Tibial nerve (tissue), 4 donors: ENCODE results near the gene GCLM. TPM values are rescaled to one million over a fixed set of nuclear protein-coding genes. Genes with fewer than 3 reads are reported as not detected.
"Not testable (repeated sequence)": the region's sequence is repeated elsewhere in the genome, so short reads cannot be mapped to it uniquely, and the experiment has no call there.

Experiments used
- DNase-seq, 2 donors: peaks; one replicate each; pipeline ENCODE4 v3.0.0-alpha.2; 2019; ENCODE audit warnings: low spot score in 2 of 2
- H3K27ac ChIP-seq, 4 donors: fragments of 200-600 bp; sonication (generic) in 3 of 4; one replicate each; pipeline ENCODE4 v1.5.1; 2017 to 2019; ENCODE audit warnings: mild to moderate bottlenecking in 1 of 4
- H3K27me3 ChIP-seq, 2 donors: fragments of 200-600 bp; sonication (generic) in 1 of 2; one replicate each; pipeline versions ENCODE4 v1.5.1 to v1.6.0; 2017 to 2019
- H3K36me3 ChIP-seq, 3 donors: fragments of 200-600 bp; sonication (generic); one replicate each; pipeline ENCODE4 v1.5.1; 2018 to 2019
- H3K4me1 ChIP-seq, 4 donors: fragments of 200-600 bp; sonication (generic) in 3 of 4; one replicate each; pipeline ENCODE4 v1.5.1; 2017 to 2019
- H3K4me3 ChIP-seq, 4 donors: fragments of 200-600 bp; sonication (generic) in 3 of 4; one replicate each; pipeline ENCODE4 v1.5.1; 2017 to 2019; ENCODE audit warnings: mild to moderate bottlenecking in 1 of 4, moderate library complexity in 1 of 4
- H3K9me3 ChIP-seq, 4 donors: fragments of 200-600 bp; sonication (generic) in 3 of 4; one replicate each; pipeline ENCODE4 v1.5.1; 2017 to 2019
- EP300 ChIP-seq, 2 donors: sonication (generic); formaldehyde crosslinking; IDR thresholded peaks; one replicate each; pipeline ENCODE4 v1.6.1; 2017; ENCODE audit warnings: antibody characterized with exemption in 2 of 2, mild to moderate bottlenecking in 1 of 2
- POLR2A ChIP-seq, 2 donors: fragments of 450-650 bp; IDR thresholded peaks; one replicate each; pipeline ENCODE4 v1.6.1; 2017; ENCODE audit warnings: antibody characterized with exemption in 2 of 2, mild to moderate bottlenecking in 2 of 2, moderate library complexity in 2 of 2
- WGBS, 2 donors: methylation state at CpG; one replicate each; pipeline ENCODE4 v1.1.5; 2018; 5-methylcytosine and 5-hydroxymethylcytosine counted together
- total RNA-seq, 4 donors: library from RNA; depleted of rRNA; stranded (reverse); fragments of >200 nt; gene quantifications; one replicate each; pipeline ENCODE4 v1.1.0, GENCODE V29; 2016
- TF ChIP-seq, protein P1 (sequence below), 5 experiments: fragments of 200-600 bp in 3 of 5; fragments of 450-650 bp in 2 of 5; sonication (generic) in 3 of 5; IDR thresholded peaks; one replicate each; pipeline ENCODE4 v1.5.1; 2016 to 2019; ENCODE audit warnings: antibody characterized with exemption in 5 of 5, mild to moderate bottlenecking in 3 of 5, moderate library complexity in 2 of 5

The GCLM gene
- total RNA-seq, 4 donors from 2014 or later, result 13.1 to 36.3 (median 19.1) TPM

DNA sequence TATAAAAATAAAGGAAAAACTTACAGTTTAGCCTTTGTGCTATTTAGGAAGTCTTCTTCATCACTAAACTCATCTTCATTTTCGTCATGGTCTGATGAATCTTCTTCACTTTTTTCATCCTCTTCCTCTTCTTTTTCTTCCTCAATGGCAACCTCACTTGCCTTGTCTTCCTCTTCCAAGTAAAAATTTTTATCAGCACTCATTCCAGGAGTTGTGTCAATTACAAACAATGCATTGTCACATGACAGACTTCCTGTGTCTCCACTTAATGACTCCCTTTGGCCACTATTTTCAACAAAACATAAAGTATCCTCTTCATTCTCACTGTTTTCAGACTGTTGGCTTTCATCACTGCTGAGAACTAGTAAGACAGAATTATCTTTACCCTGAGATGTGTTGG, 33.0 kb downstream of the GCLM start:
- H3K9me3 ChIP-seq, result no peaks in the 10 kb centered on the region
- peaks cover 0 to 32% (median 13%) of the 10 kb centered on the region in 4 donors for H3K4me1 ChIP-seq
- no peak for DNase-seq
- H3K27ac ChIP-seq, result no peak overlapping the region
- H3K36me3 ChIP-seq, result peaks cover 4 to 63% (median 25%) of the 10 kb centered on the region in 3 donors
- TF ChIP-seq, protein P1, sequence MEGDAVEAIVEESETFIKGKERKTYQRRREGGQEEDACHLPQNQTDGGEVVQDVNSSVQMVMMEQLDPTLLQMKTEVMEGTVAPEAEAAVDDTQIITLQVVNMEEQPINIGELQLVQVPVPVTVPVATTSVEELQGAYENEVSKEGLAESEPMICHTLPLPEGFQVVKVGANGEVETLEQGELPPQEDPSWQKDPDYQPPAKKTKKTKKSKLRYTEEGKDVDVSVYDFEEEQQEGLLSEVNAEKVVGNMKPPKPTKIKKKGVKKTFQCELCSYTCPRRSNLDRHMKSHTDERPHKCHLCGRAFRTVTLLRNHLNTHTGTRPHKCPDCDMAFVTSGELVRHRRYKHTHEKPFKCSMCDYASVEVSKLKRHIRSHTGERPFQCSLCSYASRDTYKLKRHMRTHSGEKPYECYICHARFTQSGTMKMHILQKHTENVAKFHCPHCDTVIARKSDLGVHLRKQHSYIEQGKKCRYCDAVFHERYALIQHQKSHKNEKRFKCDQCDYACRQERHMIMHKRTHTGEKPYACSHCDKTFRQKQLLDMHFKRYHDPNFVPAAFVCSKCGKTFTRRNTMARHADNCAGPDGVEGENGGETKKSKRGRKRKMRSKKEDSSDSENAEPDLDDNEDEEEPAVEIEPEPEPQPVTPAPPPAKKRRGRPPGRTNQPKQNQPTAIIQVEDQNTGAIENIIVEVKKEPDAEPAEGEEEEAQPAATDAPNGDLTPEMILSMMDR (IDR thresholded peaks at IDR 0.05), result no peak
- TF ChIP-seq POLR2A (IDR thresholded peaks at IDR 0.05) (no peak), EP300 (IDR thresholded peaks at IDR 0.05) (no peak)
- 63 to 74% methylated on average over 1 of the region's 1 CpG for WGBS, 2 donors
- no peak overlapping the region for H3K4me3 ChIP-seq
- H3K27me3 ChIP-seq, result no peaks in the 10 kb centered on the region

DNA sequence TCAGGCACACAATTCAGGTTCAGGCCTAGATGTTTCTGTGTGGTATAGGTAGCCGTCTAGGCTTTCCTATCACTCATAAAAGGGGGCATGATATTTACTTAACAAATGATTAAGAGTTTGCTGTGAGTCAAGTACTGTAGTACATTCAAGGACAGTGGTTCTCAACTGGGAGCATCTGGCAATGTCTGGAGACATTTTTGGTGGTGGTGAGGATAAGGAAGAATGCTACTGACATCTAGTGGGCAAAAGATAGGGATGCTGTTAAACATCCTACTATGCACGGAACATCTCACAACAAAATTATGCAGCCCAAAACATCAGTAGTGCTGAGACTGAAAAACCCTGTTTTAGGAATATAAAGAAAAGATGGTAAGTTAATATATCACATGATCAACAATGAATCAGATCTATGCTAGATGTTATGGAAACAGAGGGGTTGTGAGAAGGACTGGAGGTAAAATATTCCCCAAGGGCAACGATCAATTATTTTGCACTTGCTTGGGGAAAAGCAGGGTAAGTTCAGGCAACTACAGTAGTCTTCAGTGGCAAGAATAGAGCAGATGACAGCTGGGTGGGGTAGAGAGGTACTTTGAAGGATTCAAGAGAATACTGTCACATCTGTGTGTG, 35.1 kb downstream of the GCLM start:
- no peaks in the 10 kb centered on the region for H3K27me3 ChIP-seq
- H3K9me3 ChIP-seq, result no peaks in the 10 kb centered on the region
- no peak for DNase-seq
- WGBS, 2 donors, result 60 to 71% methylated on average over 3 of the region's 3 CpGs
- TF ChIP-seq POLR2A (IDR thresholded peaks at IDR 0.05) (no peak), EP300 (IDR thresholded peaks at IDR 0.05) (no peak)
- TF ChIP-seq, protein P1 (IDR thresholded peaks at IDR 0.05), result peak in 4 of 5 experiments; percentile 16 to 40 (median 30)
- H3K36me3 ChIP-seq, result peaks cover 6 to 84% (median 34%) of the 10 kb centered on the region in 3 donors
- H3K27ac ChIP-seq, result no peak overlapping the region
- H3K4me3 ChIP-seq, result no peak overlapping the region
- H3K4me1 ChIP-seq, result peaks cover 0 to 26% (median 13%) of the 10 kb centered on the region in 4 donors

DNA sequence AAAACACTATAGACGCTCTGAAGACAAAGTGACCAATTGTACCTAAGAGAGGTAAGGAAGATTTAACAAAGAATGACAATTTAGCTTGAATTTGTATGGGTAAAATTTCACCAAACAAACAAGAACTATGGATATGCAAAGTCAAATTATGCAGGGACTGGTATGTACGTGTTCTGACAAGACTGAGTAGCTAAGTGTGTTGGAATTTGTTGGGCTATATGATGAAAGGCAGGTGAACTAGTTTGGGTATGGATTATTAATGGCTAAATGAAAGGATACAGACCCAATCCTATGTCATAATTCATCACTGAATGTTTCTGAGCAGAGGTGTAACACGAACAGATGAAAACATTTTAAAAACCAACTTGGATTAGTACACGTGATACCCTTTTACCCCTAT, 37.9 kb downstream of the GCLM start:
- H3K27me3 ChIP-seq, result no peaks in the 10 kb centered on the region
- WGBS, 2 donors, result 68 to 78% methylated on average over 4 of the region's 4 CpGs
- H3K27ac ChIP-seq, result no peak overlapping the region
- H3K9me3 ChIP-seq, result no peaks in the 10 kb centered on the region
- no peak overlapping the region for H3K4me3 ChIP-seq
- peaks cover 0 to 4% (median 2%) of the 10 kb centered on the region in 4 donors for H3K4me1 ChIP-seq
- TF ChIP-seq EP300 (IDR thresholded peaks at IDR 0.05), result no peak
- TF ChIP-seq, protein P1 (IDR thresholded peaks at IDR 0.05), result no peak
- no peak for TF ChIP-seq POLR2A (IDR thresholded peaks at IDR 0.05)
- DNase-seq, result no peak
- peaks cover 6 to 93% (median 34%) of the 10 kb centered on the region in 3 donors for H3K36me3 ChIP-seq

DNA sequence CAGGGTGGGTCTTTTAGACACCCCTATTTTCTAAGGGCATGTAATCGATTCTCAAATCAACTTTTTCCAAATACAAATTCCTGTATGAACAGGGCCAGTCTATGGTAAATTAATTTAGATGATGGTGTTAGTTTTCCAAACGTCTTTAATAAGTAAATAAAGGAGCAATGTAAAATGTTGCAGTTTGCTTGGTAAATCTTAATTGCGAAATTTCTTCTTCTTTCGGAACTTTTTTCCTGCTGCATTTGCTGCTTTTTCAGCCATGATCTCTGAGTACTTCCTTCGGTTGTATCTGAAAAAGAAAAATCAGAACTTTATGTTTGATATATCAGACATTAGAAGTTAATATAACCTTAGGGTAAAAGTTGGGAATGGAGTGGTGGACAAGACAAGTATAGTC, 39.6 kb downstream of the GCLM start:
- Histone ChIP-seq H3K9me3 (no peaks in the 10 kb centered on the region), H3K36me3 (peaks cover 6 to 77% (median 28%) of the 10 kb centered on the region in 3 donors), H3K4me1 (no peaks in the 10 kb centered on the region), H3K27me3 (no peaks in the 10 kb centered on the region), H3K4me3 (no peak overlapping the region), H3K27ac (no peak overlapping the region)
- no peak for DNase-seq
- TF ChIP-seq EP300 (IDR thresholded peaks at IDR 0.05) (no peak), POLR2A (IDR thresholded peaks at IDR 0.05) (no peak)
- TF ChIP-seq, protein P1 (IDR thresholded peaks at IDR 0.05), result no peak
- WGBS, 2 donors, result 92 to 94% methylated on average over 5 of the region's 5 CpGs

DNA sequence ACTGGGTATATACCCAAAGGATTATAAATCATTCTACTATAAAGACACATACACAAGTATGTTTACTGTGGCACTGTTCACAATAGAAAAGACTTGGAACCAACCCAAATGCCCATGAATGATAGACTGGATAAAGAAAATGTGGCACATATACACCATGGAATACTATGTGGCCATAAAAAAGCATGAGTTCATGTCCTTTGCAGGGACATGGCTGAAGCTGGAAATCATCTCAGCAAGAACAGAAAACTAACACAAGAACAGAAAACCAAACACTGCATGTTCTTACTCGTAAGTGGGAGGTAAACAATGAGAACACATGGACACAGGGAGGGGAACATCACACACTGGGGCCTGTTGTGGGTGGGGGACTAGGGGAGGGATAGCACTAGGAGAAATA, 40.7 kb downstream of the GCLM start:
- not testable (repeated sequence) for H3K4me1 ChIP-seq, H3K27me3 ChIP-seq, H3K27ac ChIP-seq, H3K4me3 ChIP-seq, DNase-seq, H3K9me3 ChIP-seq
- peaks cover 6 to 66% (median 24%) of the 10 kb centered on the region in 3 donors for H3K36me3 ChIP-seq
- WGBS, 2 donors, result 86 to 95% methylated on average over 1 of the region's 1 CpG
